22Rv1 (cell line): ENCODE data around the gene DDX27.
A peak's percentile ranks its signal among the peaks of the same experiment; 100 is the strongest.

Experiments
- H3K27ac ChIP-seq: fragments of 450-650 bp; 2 replicates; pipeline ENCODE4 v1.5.1; 2017
- CTCF ChIP-seq: fragments of 450-650 bp; IDR thresholded peaks from 2 replicates; pipeline ENCODE4 v1.5.1; 2017; ENCODE audit warnings: mild to moderate bottlenecking
- ZFX ChIP-seq: fragments of 450-650 bp; IDR thresholded peaks from 2 replicates; pipeline ENCODE4 v1.6.1; 2017; ENCODE audit warnings: antibody characterized with exemption, borderline replicate concordance

The DDX27 gene

DNA sequence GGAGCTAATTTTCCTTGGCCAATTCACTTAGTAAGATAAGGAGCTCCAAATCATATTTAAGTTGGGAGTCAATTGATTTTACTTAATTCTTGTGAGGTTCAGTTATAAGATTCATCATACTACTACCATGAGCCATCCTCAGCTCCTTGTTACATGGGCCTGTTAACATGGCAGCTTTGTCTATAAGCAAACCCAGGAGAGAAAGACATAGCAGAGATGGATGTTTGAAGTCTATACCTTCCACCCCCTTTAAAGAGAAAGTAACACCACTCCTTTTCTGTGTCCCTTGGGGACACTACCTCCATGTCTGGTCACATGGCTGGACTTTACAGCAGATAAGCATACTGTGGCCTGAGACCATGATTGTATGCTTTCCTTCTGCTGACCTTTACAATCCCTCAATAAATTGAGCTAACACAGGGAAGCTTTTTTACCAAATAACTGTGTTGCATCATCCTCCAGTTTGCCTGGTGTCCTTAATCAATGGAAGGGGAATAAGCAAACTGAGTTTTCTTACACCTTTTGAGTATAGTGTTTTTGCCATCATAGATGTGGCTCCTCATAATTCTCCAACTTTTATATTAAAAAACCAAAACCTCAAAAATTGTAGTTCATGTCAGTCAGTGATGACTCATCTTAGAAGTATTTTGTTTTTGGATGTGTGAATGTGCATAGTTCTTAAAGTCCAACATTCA lies 68.5 kb downstream of the DDX27 start:
- H3K27ac ChIP-seq: peak overlapping the region; percentile 73
- no peak for TF ChIP-seq ZFX
- TF ChIP-seq CTCF: no peak

- peak overlapping the region; percentile 73 for H3K27ac ChIP-seq
- no peak for TF ChIP-seq CTCF
- no peak for TF ChIP-seq ZFX
These were observed 69.1 kb downstream of the DDX27 start for GRCh38 chr20:49288250-49288751.

GRCh38 chr20:49288784-49289696 lies 69.8 kb downstream of the DDX27 start:
- H3K27ac ChIP-seq: peak overlapping the region; percentile 73
- TF ChIP-seq ZFX (no peak), CTCF (no peak)

DNA sequence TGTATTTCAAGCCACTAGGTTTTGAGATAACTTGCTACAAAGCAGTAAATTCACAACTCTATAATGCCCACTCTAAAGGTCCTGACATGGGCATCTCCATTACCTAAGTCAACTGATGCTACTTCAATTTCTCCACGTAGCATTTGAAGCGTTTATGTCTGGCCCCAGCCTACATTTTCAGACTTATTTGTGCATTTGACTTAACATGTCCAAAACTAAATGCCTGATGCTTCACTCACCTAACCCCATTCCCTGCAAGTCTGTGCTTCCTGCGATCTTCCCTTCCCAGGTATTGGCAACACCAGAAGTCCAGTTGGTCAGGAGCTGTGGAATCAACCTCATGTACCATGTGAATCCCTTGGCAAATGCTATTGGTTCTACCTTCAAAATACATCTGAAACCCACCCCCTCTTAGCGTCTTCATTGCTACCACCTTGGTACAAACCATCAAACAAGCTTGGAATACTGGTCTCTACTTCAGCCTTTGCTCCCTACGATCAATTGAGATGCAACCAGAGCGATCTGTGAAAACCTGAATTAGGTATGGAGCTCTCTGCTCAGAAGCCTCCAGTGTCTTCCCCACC lies 71.5 kb downstream of the DDX27 start:
- peak overlapping the region; percentile 33 for H3K27ac ChIP-seq
- no peak for TF ChIP-seq CTCF
- no peak for TF ChIP-seq ZFX

DNA sequence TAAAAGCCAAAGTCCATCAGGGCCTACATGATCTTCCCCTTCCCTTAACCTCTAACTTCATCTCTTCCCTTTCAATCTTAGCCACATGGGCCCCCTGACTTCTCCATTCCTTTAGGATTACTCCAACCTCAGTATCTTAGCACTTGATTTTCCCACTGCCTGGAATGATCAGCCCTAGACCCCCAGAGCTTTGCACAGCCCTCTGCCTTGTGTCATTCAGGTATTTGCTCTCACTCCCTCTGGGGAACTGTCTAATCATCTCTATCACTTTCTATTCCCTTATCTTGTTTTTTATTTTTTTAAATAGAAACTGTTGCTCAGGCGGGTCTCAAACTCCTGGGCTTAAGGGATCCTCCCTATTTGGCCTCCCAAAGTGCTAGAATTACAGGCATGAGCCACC lies 72.0 kb downstream of the DDX27 start:
- TF ChIP-seq CTCF (no peak), ZFX (no peak)
- peak overlapping the region; percentile 33 for H3K27ac ChIP-seq

DNA sequence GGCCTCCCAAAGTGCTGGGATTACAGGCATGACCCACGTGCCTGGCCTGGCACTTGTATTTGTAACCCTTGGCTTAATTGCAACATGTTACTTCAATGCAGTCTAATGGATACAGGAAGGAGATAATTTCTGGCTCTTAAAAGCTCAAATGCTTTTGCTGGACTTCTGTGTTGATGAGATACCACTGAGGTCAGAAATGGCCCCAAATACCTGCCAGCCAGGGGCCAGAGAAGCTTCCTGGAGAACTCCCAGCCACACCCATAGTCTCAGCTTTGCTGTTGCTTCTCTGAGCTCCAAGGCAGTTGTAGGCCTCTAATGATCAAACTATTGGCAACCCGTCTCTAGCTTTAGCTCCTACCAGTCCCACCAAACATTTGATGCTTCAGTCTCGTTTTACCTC lies 72.8 kb downstream of the DDX27 start:
- no peak for TF ChIP-seq ZFX
- no peak for TF ChIP-seq CTCF
- 0 out of 2 replicates have a peak overlapping the region, but pooled peaks have one; percentile 33 for H3K27ac ChIP-seq

- TF ChIP-seq ZFX: no peak
- TF ChIP-seq CTCF: no peak
- H3K27ac ChIP-seq: no peak overlapping the region
These were observed 73.9 kb downstream of the DDX27 start for GRCh38 chr20:49293122-49293521.
